ENCODE results near the gene C8B.

Gene C8B

GRCh38 chr1:56929492-56929891, 36.3 kb downstream of the C8B start:
- DNase-seq (ENCODE audit: low spot score): no peak

- DNase-seq (ENCODE audit: low spot score): no peak
Observed at GRCh38 chr1:56927986-56928385, 37.8 kb downstream of the C8B start.

- DNase-seq (ENCODE audit: low spot score): no peak
Observed at GRCh38 chr1:56927171-56927570, 38.6 kb downstream of the C8B start.

DNA sequence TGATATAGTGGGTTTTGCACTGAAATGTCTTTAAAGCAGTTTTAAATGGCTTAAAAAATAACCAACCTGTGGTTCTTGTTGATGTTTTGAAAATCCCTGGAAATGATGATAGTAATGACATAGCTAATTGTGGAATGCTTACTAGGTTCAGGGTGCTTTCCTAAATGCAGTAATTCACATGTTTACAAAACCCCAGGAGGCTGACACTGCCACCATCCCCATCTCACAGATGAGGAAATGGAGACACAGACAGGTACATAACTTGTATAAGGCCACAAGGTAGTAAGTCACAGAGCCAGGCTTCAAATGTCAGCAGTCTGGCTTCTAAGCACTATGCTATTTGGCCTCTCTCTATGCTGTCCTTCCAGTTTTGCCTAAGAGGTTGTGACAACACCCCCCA, 40.6 kb downstream of the C8B start:
- DNase-seq (ENCODE audit: low spot score): no peak

- no peak for DNase-seq (ENCODE audit: low spot score)
Observed at GRCh38 chr1:56924116-56924515, 41.7 kb downstream of the C8B start.

- no peak for DNase-seq (ENCODE audit: low spot score)
Observed at GRCh38 chr1:56923201-56923600, 42.6 kb downstream of the C8B start.

- no peak for DNase-seq (ENCODE audit: low spot score)
Observed at GRCh38 chr1:56922507-56922906, 43.3 kb downstream of the C8B start.

- no peak for DNase-seq (ENCODE audit: low spot score)
Observed at GRCh38 chr1:56922070-56922469, 43.7 kb downstream of the C8B start.

- DNase-seq (ENCODE audit: low spot score): no peak
Observed at GRCh38 chr1:56921479-56921878, 44.3 kb downstream of the C8B start.

GRCh38 chr1:56920591-56921001, 45.2 kb downstream of the C8B start:
- DNase-seq (ENCODE audit: low spot score): no peak

DNA sequence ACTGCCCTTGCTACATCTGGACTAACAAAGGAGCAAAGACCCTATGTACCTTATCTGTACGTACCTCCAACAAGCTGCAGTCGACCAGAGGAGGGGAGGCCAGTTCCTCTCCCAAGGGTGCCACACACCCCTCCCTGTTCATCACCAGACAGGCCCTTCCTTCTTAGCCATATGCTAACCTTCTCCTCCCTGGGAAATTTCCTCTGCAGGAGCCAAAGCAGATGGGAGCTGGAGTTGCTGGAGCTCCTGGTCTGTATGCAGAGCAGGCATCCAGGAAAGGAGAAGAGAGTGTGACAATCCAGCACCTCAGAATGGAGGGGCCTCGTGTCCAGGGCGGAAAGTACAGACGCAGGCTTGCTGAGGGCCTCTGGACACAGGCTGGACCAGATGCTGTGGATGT, 48.5 kb downstream of the C8B start:
- no peak for DNase-seq (ENCODE audit: low spot score)

- no peak for DNase-seq (ENCODE audit: low spot score)
Observed at GRCh38 chr1:56916630-56917029, 49.2 kb downstream of the C8B start.

- no peak for DNase-seq (ENCODE audit: low spot score)
Observed at GRCh38 chr1:56915960-56916359, 49.9 kb downstream of the C8B start.

- DNase-seq (ENCODE audit: low spot score): no peak
Observed at GRCh38 chr1:56912325-56912724, 53.5 kb downstream of the C8B start.

- no peak for DNase-seq (ENCODE audit: low spot score)
Observed at GRCh38 chr1:56911098-56911938, 54.5 kb downstream of the C8B start.

DNA sequence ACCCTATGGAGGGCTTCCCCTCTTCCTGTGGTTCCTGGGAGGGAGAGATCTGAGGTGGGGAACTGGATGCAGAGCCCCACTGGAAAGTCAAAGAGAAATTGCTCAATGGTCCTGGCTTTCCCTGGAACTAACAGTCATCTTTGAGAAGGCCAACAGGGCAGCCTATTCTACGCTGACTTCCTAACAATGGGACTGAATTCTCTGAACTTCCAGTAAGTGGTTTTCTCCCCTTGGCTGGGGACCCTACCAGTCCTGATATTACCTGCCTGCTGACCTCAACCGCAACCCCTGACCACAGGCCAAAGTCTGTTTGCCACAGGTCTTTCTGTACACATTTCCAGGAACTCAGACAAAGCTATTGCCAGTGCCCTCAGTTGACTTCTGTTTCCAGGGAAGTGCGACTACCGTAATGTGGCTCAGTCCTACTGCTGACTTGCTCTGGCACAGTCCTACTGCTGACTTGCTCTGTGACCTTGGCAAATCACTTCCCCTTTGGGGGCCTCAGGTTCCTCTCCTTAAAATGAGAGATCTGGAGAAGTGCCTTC, 55.3 kb downstream of the C8B start:
- DNase-seq (ENCODE audit: low spot score): no peak

DNA sequence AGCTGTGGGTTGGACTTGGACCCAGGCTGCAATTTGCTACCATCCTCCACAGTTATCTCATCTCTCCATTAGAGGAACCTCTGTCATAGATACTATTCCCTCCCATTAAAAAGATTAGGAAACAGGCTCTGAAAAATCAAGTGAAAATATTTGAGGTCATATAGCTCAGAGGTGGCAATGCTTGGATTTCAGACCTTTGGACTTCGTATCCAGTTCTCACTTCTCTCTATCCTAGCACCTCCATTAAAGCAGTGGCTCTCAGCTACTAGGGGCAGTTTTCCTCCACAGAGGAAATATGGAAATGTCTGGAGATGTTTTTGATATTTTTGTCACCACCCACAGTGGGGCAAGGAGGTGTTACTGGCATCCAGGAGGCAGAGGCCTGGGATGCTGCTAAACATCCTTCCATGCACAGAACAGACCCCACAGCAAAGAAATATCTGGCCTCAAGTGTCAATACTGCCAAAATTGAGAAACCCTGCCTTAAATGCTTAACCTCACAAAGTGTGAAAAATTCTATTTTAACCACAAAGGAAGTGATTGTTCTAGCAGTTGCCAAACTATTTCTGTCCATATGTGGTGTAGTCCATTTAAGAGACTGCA, 57.1 kb downstream of the C8B start:
- no peak for DNase-seq (ENCODE audit: low spot score)

DNA sequence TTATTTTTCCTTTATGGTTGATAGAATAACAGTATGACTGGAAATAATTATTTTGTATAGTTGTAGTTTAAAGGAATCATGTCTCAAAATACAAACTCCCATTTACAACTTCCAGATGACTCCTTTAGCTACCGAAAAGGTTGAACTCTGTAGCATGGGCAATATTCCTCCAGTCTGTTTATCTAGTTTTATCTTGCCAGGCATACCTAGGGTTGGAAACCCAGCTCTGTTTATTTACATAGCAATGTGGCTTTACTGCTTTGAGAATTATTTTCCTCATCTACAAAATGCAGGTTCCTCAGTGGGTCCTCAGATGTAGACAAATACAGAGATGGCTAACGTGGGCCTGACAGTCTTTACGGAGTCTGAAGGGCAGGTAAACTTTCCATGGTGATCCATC, 60.1 kb downstream of the C8B start:
- no peak for DNase-seq (ENCODE audit: low spot score)

- no peak for DNase-seq (ENCODE audit: low spot score)
Observed at GRCh38 chr1:56904663-56905397, 61.0 kb downstream of the C8B start.

GRCh38 chr1:56903778-56904177, 62.0 kb downstream of the C8B start:
- no peak for DNase-seq (ENCODE audit: low spot score)

DNA sequence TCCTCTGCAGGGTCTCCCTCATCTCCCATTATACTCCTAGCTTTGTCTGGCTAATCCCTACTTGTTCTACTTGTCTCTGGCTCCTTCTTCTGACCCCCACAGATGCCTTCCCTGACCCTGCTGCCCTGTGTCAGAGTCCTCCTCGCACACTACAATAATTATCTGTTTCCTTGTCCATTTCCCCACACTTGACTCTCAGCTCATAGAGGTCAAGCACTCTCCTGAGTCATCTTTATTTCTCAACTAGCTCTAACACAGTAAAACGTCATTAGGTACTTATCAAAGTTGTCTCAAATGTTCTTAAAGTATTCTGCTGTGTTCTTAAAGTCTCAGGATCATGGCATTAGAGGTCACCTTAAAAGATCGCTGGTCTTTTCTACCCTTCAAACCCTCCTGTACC, 64.1 kb downstream of the C8B start:
- DNase-seq (ENCODE audit: low spot score): no peak

DNA sequence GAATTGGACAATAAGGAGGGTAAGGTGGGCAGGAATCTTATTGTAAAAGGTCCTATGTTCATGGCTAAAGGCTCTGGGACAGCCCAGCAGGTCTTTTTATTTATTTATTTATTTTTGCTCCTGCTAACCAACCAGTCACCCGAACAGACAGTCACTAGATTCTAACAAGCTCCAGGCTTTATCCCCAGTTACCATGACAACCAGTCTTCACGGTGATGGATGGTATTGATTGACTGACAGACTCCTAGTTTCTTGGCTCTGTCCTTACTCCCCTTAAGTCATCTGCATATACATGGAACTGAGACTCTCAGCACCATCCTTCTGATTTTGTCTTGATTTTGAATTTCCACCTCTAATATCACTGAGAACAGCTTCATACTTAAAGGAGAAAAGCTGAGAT, 66.9 kb downstream of the C8B start:
- no peak for DNase-seq (ENCODE audit: low spot score)

DNA sequence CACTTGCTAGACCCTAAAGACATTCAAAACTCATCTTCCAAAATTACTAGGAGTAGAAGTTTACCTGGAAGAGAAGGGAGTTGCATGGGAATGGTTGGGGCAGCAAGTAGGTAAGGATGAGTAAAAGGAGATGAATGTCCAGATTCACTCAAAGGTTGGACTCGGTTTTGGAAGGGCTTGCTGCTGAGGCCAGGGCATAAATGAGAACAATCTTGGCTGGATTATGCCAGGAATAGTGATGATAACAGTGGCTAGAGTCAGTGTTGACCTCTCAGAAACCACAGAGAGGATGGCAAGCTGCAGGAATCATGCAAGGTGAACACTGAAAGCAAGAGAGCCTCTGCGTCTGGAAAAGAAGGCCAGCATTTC, 67.8 kb downstream of the C8B start:
- no peak for DNase-seq (ENCODE audit: low spot score)

Measured in hematopoietic multipotent progenitor cell treated with erythropoietin and hydrocortisone succinate and interleukin-3 and kit ligand, for 15 days (in vitro differentiated cells).